Raji (cell line): Measurements from ENCODE around the gene ARVCF.

Experiments
- POLR2A ChIP-seq: IDR thresholded peaks from 2 replicates; pipeline ENCODE4 v1.6.1; 2011; ENCODE audit warnings: low read depth, low read length, control low read depth; ENCODE audit not compliant: insufficient read depth

The ARVCF gene, protein sequence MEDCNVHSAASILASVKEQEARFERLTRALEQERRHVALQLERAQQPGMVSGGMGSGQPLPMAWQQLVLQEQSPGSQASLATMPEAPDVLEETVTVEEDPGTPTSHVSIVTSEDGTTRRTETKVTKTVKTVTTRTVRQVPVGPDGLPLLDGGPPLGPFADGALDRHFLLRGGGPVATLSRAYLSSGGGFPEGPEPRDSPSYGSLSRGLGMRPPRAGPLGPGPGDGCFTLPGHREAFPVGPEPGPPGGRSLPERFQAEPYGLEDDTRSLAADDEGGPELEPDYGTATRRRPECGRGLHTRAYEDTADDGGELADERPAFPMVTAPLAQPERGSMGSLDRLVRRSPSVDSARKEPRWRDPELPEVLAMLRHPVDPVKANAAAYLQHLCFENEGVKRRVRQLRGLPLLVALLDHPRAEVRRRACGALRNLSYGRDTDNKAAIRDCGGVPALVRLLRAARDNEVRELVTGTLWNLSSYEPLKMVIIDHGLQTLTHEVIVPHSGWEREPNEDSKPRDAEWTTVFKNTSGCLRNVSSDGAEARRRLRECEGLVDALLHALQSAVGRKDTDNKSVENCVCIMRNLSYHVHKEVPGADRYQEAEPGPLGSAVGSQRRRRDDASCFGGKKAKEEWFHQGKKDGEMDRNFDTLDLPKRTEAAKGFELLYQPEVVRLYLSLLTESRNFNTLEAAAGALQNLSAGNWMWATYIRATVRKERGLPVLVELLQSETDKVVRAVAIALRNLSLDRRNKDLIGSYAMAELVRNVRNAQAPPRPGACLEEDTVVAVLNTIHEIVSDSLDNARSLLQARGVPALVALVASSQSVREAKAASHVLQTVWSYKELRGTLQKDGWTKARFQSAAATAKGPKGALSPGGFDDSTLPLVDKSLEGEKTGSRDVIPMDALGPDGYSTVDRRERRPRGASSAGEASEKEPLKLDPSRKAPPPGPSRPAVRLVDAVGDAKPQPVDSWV

DNA sequence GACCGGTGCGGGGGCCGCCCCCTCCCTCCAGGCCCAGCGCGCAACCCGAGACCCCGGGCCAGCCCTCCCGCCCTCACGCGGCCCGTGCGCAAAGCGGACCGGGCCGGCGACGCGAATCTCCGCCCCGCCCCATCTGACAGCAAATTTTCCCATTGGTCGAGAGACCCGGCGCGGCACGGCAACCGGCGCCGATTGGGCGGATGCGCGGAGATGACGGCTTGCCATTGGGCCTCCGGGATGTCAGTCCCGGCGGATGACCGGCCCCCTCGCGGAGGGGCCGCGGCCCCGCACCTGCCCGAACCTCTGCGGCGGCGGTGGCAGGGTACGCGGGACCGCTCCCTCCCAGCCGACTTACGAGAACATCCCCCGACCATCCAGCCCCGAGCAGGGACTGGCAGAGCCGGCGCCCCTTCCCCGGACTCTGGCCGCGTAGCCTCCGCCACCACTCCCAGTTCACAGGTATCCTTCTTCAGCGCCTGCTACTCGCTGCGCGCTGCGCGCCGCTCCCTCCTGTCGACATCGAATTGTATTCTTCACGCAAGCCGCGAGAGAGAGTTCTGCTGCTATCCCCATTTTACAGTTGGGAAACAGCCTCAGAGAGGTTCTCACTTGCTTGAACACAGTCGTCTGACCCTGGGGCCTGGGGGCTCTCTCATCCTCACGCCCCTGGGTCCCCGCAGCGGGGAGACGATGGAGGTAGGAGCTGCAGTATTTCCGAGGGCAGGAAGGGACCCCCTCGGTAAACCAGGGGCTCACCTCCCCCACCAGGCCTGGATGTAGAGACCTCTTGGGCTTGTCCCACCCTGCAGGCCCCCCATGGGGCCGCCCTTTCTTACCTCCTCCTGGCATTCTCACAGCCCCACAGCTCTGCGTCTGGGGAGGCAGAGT lies at the start of gene ARVCF:
TSS of gene ARVCF (minus strand) at position 90 of the 888 bp plus-strand sequence. CDS start 26,029 bp downstream, outside the sequence.
- TF ChIP-seq POLR2A: peak; percentile 41; the same call in 1 of the 2 replicates

DNA sequence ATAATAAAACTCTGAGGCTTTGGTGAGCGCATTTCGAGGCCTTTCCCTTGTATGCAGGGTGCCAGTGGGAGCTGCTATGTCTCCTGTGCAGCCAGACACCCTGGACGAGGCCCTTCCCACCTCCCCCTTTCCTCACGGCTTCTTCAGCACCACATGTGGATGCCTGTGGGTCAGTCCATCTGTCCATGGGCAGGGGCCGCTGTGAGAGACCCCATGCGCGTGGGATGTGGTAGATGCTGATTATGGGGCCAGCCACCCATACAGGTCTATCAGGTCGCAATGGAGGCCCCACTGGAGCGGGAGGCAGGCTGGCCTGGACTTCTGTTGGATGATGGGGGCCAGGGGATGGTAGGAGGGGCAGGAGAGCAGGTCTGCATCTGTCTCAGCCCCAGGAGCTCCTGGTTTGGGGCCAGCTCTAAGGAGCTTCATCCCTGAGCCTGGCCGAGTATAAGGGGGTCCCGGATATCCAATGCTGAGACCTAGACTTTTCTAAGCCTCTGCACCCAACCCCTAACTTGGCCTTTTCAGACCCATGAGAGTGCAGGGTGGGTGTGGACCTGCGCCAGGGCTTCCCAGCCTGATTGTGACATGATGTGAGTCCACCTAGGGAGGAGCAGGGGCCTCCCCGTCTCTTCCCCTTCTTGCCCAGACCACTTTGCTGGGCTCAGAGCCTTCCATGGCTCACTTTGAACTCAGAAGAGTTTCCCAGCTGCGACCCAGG lies 49.4 kb upstream of the ARVCF start:
- TF ChIP-seq POLR2A: no peak

DNA sequence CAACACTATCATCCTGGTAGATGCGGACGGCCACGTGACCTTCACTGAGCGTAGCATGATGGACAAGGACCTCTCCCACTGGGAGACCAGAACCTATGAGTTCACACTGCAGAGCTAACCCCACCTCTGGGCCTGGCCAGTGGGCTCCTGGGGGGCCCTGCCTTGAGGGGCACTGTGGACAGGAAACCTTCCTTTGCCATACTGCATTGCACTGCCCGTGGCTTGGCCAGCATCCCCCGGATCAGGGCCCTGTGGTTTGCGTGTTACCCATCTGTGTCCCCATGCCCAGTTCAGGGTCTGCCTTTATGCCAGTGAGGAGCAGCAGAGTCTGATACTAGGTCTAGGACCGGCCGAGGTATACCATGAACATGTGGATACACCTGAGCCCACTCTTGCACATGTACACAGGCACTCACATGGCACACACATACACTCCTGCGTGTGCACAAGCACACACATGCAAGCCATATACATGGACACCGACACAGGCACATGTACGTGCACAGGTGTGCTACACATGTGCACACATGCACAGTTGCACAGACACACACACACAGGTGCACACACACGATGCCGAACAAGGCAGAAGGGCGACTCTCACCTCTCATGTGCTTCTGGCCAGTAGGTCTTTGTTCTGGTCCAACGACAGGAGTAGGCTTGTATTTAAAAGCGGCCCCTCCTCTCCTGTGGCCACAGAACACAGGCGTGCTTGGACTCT lies 48.1 kb upstream of the ARVCF start:
- no peak for TF ChIP-seq POLR2A

DNA sequence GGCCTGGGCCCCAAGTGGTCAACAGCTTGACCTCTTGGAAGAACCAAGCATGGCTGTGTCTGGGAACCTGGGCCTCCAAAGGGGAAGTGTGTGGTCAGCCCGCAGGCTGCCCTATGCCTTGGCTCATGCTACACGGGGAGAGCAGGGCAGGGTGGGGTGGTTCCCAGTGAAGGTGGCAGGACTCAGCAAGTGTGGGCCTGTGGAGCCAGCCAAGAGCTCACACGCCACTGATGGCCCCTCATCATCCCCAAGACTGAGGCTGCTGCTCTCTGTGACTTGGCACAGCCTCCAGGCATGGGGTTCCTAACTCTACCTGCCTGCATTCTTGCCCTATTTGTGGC lies 47.5 kb upstream of the ARVCF start:
- no peak for TF ChIP-seq POLR2A

DNA sequence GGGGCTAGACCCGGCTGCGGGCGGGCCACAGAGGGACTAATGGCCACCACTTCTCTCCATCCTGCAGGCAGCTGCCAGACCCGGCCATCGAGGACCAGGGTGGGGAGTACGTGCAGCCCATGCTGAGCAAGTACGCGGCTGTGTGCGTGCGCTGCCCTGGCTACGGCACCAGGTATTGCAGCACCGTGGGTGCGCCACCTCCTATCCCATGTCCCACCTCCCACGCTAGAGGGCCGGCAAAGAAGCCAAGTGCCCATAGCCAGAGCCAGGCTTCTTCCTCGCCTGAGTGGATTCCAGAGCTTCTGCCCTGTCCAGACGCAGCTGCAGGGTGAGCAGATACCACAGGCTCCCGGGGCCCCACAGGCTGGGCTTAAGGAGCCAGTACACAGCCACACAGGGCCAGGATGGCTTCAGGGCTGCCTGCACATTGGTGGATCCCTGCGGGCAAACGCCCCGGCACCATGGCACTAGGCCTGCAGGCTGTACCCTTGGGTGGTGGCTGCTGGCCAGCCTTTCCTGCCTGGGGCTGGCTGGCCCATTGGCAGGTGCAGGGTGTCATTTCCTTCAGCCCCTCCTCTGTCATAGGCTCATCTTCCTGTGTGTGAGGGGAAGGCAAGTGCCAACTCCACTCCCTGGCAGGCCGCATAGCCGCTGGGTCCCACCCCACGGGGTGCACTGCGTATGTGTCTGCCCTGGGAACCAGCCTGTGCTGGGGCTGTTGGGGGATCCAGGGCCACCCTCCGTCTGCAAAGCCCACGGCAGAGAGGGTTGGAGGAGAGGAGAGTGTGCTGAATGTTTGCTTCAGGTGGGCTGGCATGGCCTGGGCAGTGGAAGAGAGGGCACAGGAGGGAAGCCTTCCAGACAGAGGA lies 46.9 kb upstream of the ARVCF start:
- no peak for TF ChIP-seq POLR2A

DNA sequence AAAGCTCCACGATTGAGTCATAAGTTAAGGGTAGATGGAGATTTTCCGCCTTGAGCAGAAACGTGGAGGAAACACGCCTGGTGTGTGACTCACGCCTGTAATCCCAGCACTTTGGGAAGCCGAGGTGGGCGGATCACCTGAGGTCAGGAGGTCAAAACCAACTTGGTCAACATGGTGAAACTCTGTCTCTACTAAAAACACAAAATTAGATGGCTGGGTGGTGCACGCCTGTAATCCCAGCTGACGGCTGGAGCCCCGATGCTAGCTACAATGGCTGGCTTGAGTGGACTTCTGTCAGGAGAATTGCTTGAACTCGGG lies 46.1 kb upstream of the ARVCF start:
- TF ChIP-seq POLR2A: no peak

DNA sequence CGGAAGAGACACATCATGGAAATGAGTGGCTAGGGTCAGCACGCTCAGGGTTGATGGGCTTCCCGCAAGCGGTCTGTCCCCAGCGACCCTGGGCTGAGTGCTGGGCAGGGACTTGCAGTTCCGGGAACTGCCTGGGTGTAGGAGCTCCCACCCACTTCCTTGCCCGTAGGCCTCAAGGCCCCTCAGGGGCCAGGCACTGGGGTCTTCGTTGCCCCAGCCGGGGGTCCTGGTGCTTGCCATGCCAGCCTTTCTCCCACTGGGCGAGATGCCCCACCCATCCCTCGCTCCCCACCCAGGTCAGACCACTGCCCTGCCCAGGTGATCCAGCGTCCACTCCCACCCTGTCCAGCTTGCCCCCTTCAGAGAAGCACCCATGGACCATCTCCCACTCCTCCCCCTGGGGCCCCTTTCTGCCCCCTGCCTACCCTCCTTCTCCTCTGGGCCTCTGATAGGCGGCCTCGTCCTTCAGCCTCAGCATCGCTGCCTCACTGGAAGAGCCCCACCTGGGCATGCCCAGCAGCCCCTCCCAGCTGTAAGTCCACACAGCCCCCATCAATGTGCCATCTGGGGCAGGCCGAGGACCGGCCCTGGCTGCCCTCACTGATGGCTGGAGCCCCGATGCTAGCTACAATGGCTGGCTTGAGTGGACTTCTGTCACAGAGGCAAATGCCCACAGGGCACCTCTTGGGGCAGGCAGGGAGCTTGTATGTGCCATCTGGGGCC lies 45.6 kb upstream of the ARVCF start:
- TF ChIP-seq POLR2A: no peak

DNA sequence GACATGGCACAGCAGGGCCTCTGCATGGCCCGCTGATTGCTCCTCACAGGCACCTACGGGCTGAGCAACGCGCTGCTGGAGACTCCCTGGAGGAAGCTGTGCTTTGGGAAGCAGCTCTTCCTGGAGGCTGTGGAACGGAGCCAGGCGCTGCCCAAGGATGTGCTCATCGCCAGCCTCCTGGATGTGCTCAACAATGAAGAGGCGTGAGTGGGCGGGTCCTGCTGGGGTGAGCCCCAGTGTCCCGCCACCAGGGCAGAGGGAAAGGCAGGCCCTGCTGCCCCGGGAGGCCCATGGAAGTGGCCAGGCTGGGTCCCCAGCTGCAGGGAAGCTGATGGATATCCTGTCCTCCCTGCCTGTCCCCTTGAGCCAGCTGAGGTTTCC lies 44.8 kb upstream of the ARVCF start:
- TF ChIP-seq POLR2A: no peak

DNA sequence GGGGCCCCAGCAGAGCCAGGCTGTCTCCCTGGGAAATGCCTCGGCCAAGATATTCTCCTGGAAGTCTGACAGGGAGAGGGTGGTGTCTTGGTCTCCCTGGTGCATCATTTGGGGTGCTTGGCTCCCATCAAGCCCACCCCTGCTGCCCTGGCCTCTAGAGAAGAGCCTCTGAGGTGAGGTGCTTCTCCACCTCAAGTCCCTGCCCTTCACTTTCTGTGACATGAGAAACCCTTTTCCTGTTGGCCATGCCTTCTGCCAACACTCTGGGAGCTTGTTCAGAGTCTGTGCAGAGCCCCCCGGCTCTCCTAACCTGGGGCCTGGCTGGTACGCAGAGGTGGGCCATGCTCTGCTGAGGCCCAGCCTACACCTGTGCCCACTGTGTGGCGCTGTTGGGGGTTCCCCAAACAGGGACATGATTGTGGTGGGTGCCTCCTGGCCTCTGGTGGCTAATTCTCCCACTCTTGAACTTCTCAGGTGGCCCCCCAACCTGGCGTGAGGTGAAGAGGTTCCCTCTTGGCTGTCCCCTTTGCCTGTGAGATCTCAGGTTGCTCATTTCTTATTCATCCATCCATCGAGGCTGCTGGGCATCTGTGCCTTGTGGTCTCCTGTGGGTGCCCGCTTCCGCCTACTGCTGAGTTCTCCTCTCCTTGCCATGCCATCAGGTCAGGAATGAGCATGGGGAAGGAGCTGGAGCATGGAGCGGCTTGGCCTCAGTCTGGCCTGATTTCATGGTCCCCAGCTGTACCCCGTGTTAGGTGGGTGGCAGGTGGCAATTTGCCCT lies 44.3 kb upstream of the ARVCF start:
- no peak for TF ChIP-seq POLR2A

DNA sequence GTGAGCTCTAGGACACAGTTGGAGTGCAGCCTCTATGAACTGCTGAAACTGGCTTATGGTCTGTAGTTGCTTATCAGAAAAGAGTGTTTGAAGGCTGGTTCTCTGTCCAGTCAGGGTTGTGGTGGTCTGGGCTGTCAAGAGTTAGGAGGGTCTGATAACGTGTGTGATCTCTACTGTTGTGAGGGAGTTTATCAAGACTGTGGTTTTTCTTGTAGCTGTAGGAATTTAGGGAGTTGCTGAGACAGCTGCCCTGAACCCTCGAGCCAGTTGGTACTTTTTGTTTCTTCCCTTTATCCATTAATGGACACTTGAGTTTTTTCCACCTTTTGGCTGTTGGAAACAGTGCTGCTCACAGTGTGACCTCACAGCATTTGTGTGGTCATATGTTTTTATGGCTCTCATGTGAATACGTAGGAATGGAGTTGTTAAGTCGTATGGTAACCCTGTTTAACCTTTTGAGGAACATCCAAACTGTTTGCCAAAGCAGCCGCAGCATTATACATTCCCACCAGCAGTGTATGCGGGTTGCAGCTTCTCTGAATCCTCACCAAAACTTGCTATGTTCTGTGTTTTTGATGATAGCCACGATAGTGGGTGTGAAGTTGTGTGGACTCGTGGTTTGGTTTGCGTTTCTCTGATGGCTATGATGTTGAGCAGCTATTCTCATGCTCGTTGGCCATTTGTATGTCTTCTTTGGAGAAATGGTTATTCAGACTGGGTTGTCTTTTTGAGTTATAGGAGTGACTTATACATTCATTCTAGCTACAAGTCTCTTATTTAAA lies 42.6 kb upstream of the ARVCF start:
- no peak for TF ChIP-seq POLR2A

DNA sequence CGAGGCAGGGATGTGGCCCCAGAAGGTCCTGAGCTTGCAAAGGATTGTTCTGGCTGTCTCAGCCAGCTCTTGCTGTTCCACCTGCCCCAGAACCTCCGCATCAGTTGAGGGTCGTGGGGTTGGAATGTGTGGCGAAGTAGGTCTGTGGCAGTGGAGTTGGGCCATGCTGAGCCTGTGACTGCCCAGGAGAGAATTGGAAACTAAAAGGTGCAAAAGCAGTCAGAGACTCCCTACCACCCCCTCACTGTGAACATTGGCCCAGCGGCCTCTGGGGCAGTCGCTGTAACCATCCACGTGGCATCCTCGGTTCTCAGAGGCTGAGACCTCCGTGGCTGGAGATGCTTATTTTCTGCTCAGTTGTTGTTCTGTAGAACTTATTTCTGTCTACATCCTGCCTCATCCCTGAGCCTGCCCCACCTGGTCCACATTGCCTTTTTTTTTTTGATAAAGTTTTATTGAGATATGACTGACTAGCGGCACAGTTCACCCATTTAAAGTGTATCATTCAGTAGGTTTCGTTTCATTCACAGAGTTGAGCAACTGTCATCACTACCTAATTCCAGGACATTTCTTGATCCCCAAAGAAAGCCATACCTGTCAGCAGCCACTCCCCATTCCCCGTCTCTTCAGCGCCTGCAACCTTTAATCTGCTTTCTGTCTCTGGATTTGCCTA lies 41.1 kb upstream of the ARVCF start:
- no peak for TF ChIP-seq POLR2A
